Coronary artery (tissue), 2 donors: ENCODE measurements around the gene MXRA5.

Experiments
- DNase-seq: peaks from one replicate; pipeline ENCODE4 v3.0.0-alpha.2; 2017; ENCODE audit warnings: low spot score
- H3K27ac ChIP-seq, 2 donors: fragments of 200-600 bp; sonication (generic); one replicate each; pipeline ENCODE4 v1.5.1; 2016 to 2019
- H3K4me3 ChIP-seq: fragments of 200-600 bp; sonication (generic); 2 replicates; pipeline ENCODE4 v1.5.1; 2016; ENCODE audit warnings: mild to moderate bottlenecking, moderate library complexity
- CTCF ChIP-seq: fragments of 200-600 bp; sonication (generic); IDR thresholded peaks from one replicate; pipeline ENCODE4 v1.5.1; 2019; ENCODE audit warnings: antibody characterized with exemption

MXRA5 gene

GRCh38 chrX:3346501-3347259 lies at the start of gene MXRA5:
MXRA5 (minus strand) TSS chrX:3346652; CDS start chrX:3343833, 2,819 bp downstream.
- no peak for DNase-seq
- Histone ChIP-seq H3K27ac (peak within 1 kb of the TSS in 1 of 2 donors; percentile 39), H3K4me3 (peak within 1 kb of the TSS; percentile 59)
- TF ChIP-seq CTCF = no peak

GRCh38 chrX:3393581-3394111 lies 47.2 kb upstream of the MXRA5 start:
- no peak overlapping the region for H3K4me3 ChIP-seq
- DNase-seq = no peak
- H3K27ac ChIP-seq = no peak overlapping the region
- no peak for TF ChIP-seq CTCF

GRCh38 chrX:3393178-3393577 lies 46.7 kb upstream of the MXRA5 start:
- TF ChIP-seq CTCF = no peak
- no peak for DNase-seq
- Histone ChIP-seq H3K27ac (no peak overlapping the region), H3K4me3 (no peak overlapping the region)

- Histone ChIP-seq H3K27ac (no peak overlapping the region), H3K4me3 (no peak overlapping the region)
- DNase-seq = no peak
- TF ChIP-seq CTCF = no peak
Measured at GRCh38 chrX:3388457-3388856, 42.0 kb upstream of the MXRA5 start.

GRCh38 chrX:3384327-3384726 lies 37.9 kb upstream of the MXRA5 start:
- Histone ChIP-seq H3K4me3 (no peak overlapping the region), H3K27ac (no peak overlapping the region)
- no peak for DNase-seq
- TF ChIP-seq CTCF = no peak

GRCh38 chrX:3380603-3381002 lies 34.2 kb upstream of the MXRA5 start:
- Histone ChIP-seq H3K27ac (no peak overlapping the region), H3K4me3 (no peak overlapping the region)
- no peak for DNase-seq
- TF ChIP-seq CTCF = no peak

- no peak overlapping the region for H3K4me3 ChIP-seq
- no peak overlapping the region for H3K27ac ChIP-seq
- DNase-seq = no peak
- no peak for TF ChIP-seq CTCF
Measured at GRCh38 chrX:3379111-3379510, 32.7 kb upstream of the MXRA5 start.
